Heart left ventricle (tissue), 13 donors: Measurements from ENCODE around the gene ARRB1.
"Not testable (repeated sequence)": the region's sequence is repeated elsewhere in the genome, so short reads cannot be mapped to it uniquely, and the experiment has no call there.

Source experiments
- POLR2A ChIP-seq, 2 donors: fragments of 450-650 bp; IDR thresholded peaks; one replicate each; pipeline ENCODE4 v1.6.1; 2017; ENCODE audit warnings: antibody characterized with exemption in 2 of 2, mild to moderate bottlenecking in 2 of 2, moderate library complexity in 2 of 2
- TF ChIP-seq, protein P1 (sequence below), 12 donors: fragments of 200-600 bp; sonication (generic) in 4 of 12; IDR thresholded peaks; one replicate each; pipeline versions ENCODE4 v1.5.0 to v1.8.0; 2018 to 2022; ENCODE audit warnings: antibody characterized with exemption in 12 of 12, mild to moderate bottlenecking in 5 of 12
- donor health status: ischemic (EF 13 %, LVEDD 7.1; RV severe dilation, severe dysfunction).
- donor health status: DM: no; HTN: yes; CAD: no.
- donor health status: DM: no; HTN: no; CAD: no.
- donor health status: ischemic (EF 25% LVEDD 6.9; RV normal size, moderate dysfunction).
- donor health status: ischemic (EF 25% LVEDD 5.7; RV mildly dilated, moderate dysfunction).
- donor health status: ischemic (EF 35%, LVEDD 5.7; RV mildly dilated, moderate dysfunction).
- donor health status: nonischemic (EF 11% LVEDD 7.7; RV severe dilation, severe dysfunction).
- donor health status: DM: yes; HTN: yes; CAD: no.
- donor health status: PGD.
- donor health status: ischemic (EF 29% LVEDD 5.4; RV normal size, mild dysfunction).
- donor health status: nonischemic (EF 23%, LVEDD 6.1; RV moderate dilation, normal function).

DNA sequence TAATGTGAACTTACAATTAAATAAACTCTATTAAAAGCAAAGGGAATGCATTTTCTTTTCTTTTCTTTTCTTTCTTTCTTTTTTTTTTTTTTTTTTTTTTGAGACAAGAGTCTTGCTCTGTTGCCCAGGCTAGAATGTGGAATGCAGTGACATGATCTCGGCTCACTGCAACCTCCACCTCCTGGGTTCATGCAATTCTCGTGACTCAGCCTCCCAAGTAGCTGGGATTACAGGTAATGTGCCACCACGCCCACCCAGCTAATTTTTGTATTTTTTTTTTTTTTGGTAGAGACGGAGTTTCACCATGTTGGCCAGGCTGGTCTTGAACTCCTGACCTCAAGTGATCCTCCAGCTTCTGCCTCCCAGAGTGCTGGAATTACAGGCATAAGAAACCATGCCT lies 46.5 kb downstream of the ARRB1 start:
- TF ChIP-seq, protein P1, sequence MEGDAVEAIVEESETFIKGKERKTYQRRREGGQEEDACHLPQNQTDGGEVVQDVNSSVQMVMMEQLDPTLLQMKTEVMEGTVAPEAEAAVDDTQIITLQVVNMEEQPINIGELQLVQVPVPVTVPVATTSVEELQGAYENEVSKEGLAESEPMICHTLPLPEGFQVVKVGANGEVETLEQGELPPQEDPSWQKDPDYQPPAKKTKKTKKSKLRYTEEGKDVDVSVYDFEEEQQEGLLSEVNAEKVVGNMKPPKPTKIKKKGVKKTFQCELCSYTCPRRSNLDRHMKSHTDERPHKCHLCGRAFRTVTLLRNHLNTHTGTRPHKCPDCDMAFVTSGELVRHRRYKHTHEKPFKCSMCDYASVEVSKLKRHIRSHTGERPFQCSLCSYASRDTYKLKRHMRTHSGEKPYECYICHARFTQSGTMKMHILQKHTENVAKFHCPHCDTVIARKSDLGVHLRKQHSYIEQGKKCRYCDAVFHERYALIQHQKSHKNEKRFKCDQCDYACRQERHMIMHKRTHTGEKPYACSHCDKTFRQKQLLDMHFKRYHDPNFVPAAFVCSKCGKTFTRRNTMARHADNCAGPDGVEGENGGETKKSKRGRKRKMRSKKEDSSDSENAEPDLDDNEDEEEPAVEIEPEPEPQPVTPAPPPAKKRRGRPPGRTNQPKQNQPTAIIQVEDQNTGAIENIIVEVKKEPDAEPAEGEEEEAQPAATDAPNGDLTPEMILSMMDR (IDR thresholded peaks at IDR 0.05): not testable (repeated sequence)
- TF ChIP-seq POLR2A (IDR thresholded peaks at IDR 0.05): not testable (repeated sequence)
